NOMO-1 treated with DMSO at 0.1 percent for 48 hours (cell line): ENCODE measurements around the gene TMEM201.
"Not testable (repeated sequence)": the region's sequence is repeated elsewhere in the genome, so short reads cannot be mapped to it uniquely, and the experiment has no call there.

Experiments
- DNase-seq: peaks from one replicate; lab custom pipeline; 2025; ENCODE audit not compliant: unreplicated experiment; lab: John Stamatoyannopoulos, UW

The TMEM201 gene

GRCh38 chr1:9615316-9616063, 26.8 kb downstream of the TMEM201 start:
- DNase-seq, result peak; percentile 27

- DNase-seq, result no peak
Observed at GRCh38 chr1:9618909-9619679, 30.4 kb downstream of the TMEM201 start.

GRCh38 chr1:9621032-9621431, 32.3 kb downstream of the TMEM201 start:
- no peak for DNase-seq

GRCh38 chr1:9624081-9624480, 35.4 kb downstream of the TMEM201 start:
- no peak for DNase-seq

GRCh38 chr1:9625030-9625429, 36.3 kb downstream of the TMEM201 start:
- DNase-seq, result not testable (repeated sequence)

GRCh38 chr1:9626201-9626608, 37.5 kb downstream of the TMEM201 start:
- DNase-seq, result no peak

- peak; percentile 13 for DNase-seq
Observed at GRCh38 chr1:9628541-9629444, 40.1 kb downstream of the TMEM201 start.

GRCh38 chr1:9629445-9630201, 40.9 kb downstream of the TMEM201 start:
- peak; percentile 91 for DNase-seq

GRCh38 chr1:9630331-9631111, 41.8 kb downstream of the TMEM201 start:
- DNase-seq, result peak; percentile 23

- DNase-seq, result no peak
Observed at GRCh38 chr1:9631613-9632012, 42.9 kb downstream of the TMEM201 start.

- peak; percentile 23 for DNase-seq
Observed at GRCh38 chr1:9633493-9633892, 44.8 kb downstream of the TMEM201 start.

- no peak for DNase-seq
Observed at GRCh38 chr1:9634582-9634981, 45.9 kb downstream of the TMEM201 start.

- no peak for DNase-seq
Observed at GRCh38 chr1:9639227-9639626, 50.5 kb downstream of the TMEM201 start.

GRCh38 chr1:9643351-9644256, 54.9 kb downstream of the TMEM201 start:
- DNase-seq, result peak; percentile 24

GRCh38 chr1:9646037-9646436, 57.3 kb downstream of the TMEM201 start:
- no peak for DNase-seq

- DNase-seq, result no peak
Observed at GRCh38 chr1:9648171-9648570, 59.5 kb downstream of the TMEM201 start.

- DNase-seq, result no peak
Observed at GRCh38 chr1:9649769-9650168, 61.1 kb downstream of the TMEM201 start.

GRCh38 chr1:9651220-9651564, 62.5 kb downstream of the TMEM201 start:
- DNase-seq, result no peak
